ENCODE results near the gene BRIP1. TPM values are rescaled to one million over a fixed set of nuclear protein-coding genes. Genes with fewer than 3 reads are reported as not detected.
A peak's percentile ranks its signal among the peaks of the same experiment; 100 is the strongest.

Gene BRIP1
- total and polyA plus RNA-seq, 9 of the 15 experiments (the other 6 are each of a cell fraction or from before 2014, with no cell fraction given): 2.4 to 17.5 (median 11.2) TPM

DNA sequence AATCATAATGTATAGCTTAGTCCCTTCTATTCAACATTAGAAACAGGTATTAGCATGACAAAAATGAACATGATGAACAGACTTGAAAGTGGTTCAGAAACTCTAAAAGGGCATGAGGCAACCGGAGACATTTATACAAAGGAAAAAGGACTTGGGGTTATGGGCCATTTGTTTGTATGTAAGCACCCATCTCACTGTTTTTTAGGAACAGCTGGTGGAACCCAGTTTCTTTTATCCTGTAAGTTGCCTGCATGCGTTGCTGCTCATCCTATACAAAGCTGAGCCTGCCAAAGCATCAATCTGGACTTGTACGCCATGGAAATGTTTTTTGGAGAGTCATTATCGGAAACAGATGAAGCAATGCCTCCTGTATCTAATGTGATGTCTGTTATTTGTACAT, 200.0 kb downstream of the BRIP1 start:
- no peak overlapping the region for H2AFZ ChIP-seq (ENCODE audit: low read depth, low read length)
- H3K9ac ChIP-seq (ENCODE audit: insufficient read depth in 1 of 2, low read depth in 2 of 2, low read length in 2 of 2): no peak overlapping the region
- ChIA-PET POLR2A (interaction anchor here (1.2 kb wide), 1 partner anchor 52 kb away, joined by 3 read pairs; no protein-coding TSS in a partner anchor), CTCF (ENCODE audit: low intra/inter-chr PET ratio) (no interaction called here)
- FAIRE-seq (no peak), ATAC-seq (no peak), DNase-seq (ENCODE audit: extremely low read depth in 1 of 4, low spot score in 3 of 4) (no peak)
- H3K4me1 ChIP-seq (replicated peaks in 1 of 2; ENCODE audit: control insufficient read depth in 2 of 2, insufficient read depth in 2 of 2, low read length in 2 of 2): no peaks in the 10 kb centered on the region
- in situ Hi-C loops (cut with MboI): no loop called here
- BruUV-seq (replicated peaks): no TSS peak
- H3K27me3 ChIP-seq (ENCODE audit: control insufficient read depth in 2 of 2, insufficient read depth in 2 of 2, low read length in 2 of 2): peaks cover 4% of the 10 kb centered on the region in 2 experiments; a peak in 3 of 5 replicates
- no peaks in the 10 kb centered on the region for H3K9me3 ChIP-seq (replicated peaks; ENCODE audit: control insufficient read depth, insufficient read depth, low read depth, low read length)
- no peaks in the 10 kb centered on the region for H3K79me2 ChIP-seq (ENCODE audit: control insufficient read depth, insufficient read depth, low read length)
- H3K27ac ChIP-seq (ENCODE audit: extremely low read depth, low read depth, low read length): no peak overlapping the region
- no peaks in the 10 kb centered on the region for H3K36me3 ChIP-seq (ENCODE audit: control insufficient read depth, insufficient read depth, low read length)
- TF ChIP-seq, protein P1, sequence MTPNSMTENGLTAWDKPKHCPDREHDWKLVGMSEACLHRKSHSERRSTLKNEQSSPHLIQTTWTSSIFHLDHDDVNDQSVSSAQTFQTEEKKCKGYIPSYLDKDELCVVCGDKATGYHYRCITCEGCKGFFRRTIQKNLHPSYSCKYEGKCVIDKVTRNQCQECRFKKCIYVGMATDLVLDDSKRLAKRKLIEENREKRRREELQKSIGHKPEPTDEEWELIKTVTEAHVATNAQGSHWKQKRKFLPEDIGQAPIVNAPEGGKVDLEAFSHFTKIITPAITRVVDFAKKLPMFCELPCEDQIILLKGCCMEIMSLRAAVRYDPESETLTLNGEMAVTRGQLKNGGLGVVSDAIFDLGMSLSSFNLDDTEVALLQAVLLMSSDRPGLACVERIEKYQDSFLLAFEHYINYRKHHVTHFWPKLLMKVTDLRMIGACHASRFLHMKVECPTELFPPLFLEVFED (CRISPR knock-in tag; conservative IDR thresholded peaks at IDR 0.05): no peak
- TF ChIP-seq ZBTB11 (CRISPR knock-in tag; IDR thresholded peaks at IDR 0.05): peak in 1 of 3 experiments; percentile 83; a peak in 1 of 6 replicates
- intact Hi-C loops (cut with micrococcal nuclease): no loop called here
- no peak overlapping the region for H3K4me2 ChIP-seq (ENCODE audit: insufficient read depth, low read length)
- H3K4me3 ChIP-seq: no peak overlapping the region
- 2% methylated on average over 4 of the region's 4 CpGs for WGBS (ENCODE audit: insufficient coverage, low coverage, missing lambda C conversion rate)
- no peaks in the 10 kb centered on the region for H3K9me1 ChIP-seq (ENCODE audit: control insufficient read depth, insufficient read depth, low read length)
- no peaks in the 10 kb centered on the region for H4K20me1 ChIP-seq (replicated peaks; ENCODE audit: control insufficient read depth, insufficient read depth, low read length)
